ENCODE data around the gene SRSF3.
A peak's percentile ranks its signal among the peaks of the same experiment; 100 is the strongest.

- TF ChIP-seq CTCF (IDR thresholded peaks at IDR 0.05; ENCODE audit: low read depth, low read length, poor library complexity, severe bottlenecking) (peak; percentile 97), EZH2phosphoT487 (IDR thresholded peaks at IDR 0.05; ENCODE audit: borderline replicate concordance, low read length) (no peak)
These were observed 29.6 kb downstream of the SRSF3 start for GRCh38 chr6:36623547-36624459.

Measured in DOHH2 (cell line).